HG02763 (cell line): ENCODE data around the gene ACVR2B.

Source experiments
- ATAC-seq: cut with Tn5 transposase; IDR thresholded peaks from one replicate; pipeline ENCODE4 v1.9.1; 2021; ENCODE audit warnings: mild to moderate bottlenecking, moderate library complexity; ENCODE audit not compliant: unreplicated experiment

Gene ACVR2B

GRCh38 chr3:38457111-38458003 is 3.7 kb downstream of the ACVR2B start:
- ATAC-seq: no peak

GRCh38 chr3:38458796-38459498 is 5.3 kb downstream of the ACVR2B start:
- ATAC-seq: no peak

- no peak for ATAC-seq
Observed at GRCh38 chr3:38459499-38460048, 5.9 kb downstream of the ACVR2B start.

- ATAC-seq: no peak
Observed at GRCh38 chr3:38460377-38461270, 6.9 kb downstream of the ACVR2B start.

GRCh38 chr3:38465588-38466154 is 12.0 kb downstream of the ACVR2B start:
- ATAC-seq: no peak

- no peak for ATAC-seq
Observed at GRCh38 chr3:38468765-38469164, 15.1 kb downstream of the ACVR2B start.

- no peak for ATAC-seq
Observed at GRCh38 chr3:38469852-38470251, 16.2 kb downstream of the ACVR2B start.

GRCh38 chr3:38471260-38471857 is 17.7 kb downstream of the ACVR2B start:
- ATAC-seq: no peak

GRCh38 chr3:38472342-38472741 is 18.7 kb downstream of the ACVR2B start:
- ATAC-seq: no peak

- ATAC-seq: no peak
Observed at GRCh38 chr3:38473229-38473628, 19.5 kb downstream of the ACVR2B start.

- no peak for ATAC-seq
Observed at GRCh38 chr3:38474928-38475605, 21.4 kb downstream of the ACVR2B start.

- ATAC-seq: no peak
Observed at GRCh38 chr3:38475716-38476115, 22.0 kb downstream of the ACVR2B start.

- ATAC-seq: no peak
Observed at GRCh38 chr3:38476157-38476756, 22.6 kb downstream of the ACVR2B start.

GRCh38 chr3:38477057-38477820 is 23.5 kb downstream of the ACVR2B start:
- ATAC-seq: no peak

GRCh38 chr3:38477839-38478450 is 24.3 kb downstream of the ACVR2B start:
- ATAC-seq: no peak

GRCh38 chr3:38478901-38479300 is 25.2 kb downstream of the ACVR2B start:
- ATAC-seq: no peak

- ATAC-seq: no peak
Observed at GRCh38 chr3:38479431-38480092, 25.9 kb downstream of the ACVR2B start.

GRCh38 chr3:38480093-38480445 is 26.4 kb downstream of the ACVR2B start:
- no peak for ATAC-seq
